BJ (cell line): ENCODE data around the gene RPL28. TPM values are rescaled to one million over a fixed set of nuclear protein-coding genes. Genes with fewer than 3 reads are reported as not detected.

ENCODE experiments used
- CTCF ChIA-PET: fragments of 350-600 bp; formaldehyde crosslinking; extraction: SDS; loops from one replicate; lab custom pipeline; 2021; ENCODE audit warnings: antibody characterized with exemption, inconsistent platforms; lab: Yijun Ruan, JAX
- POLR2A ChIA-PET: fragments of 300-600 bp; sonication (Branson Sonifier 250); formaldehyde crosslinking; extraction: SDS; loops from one replicate; lab custom pipeline; 2021; ENCODE audit warnings: antibody characterized with exemption; lab: Charles Lee
- DNase-seq: peaks from one replicate; pipeline ENCODE4 v3.0.0-alpha.2; 2011; ENCODE audit warnings: low read depth
- H3K27me3 ChIP-seq: 2 replicates; pipeline ENCODE4 v1.6.0; 2011; ENCODE audit warnings: low read length; ENCODE audit not compliant: control insufficient read depth, insufficient read depth
- H3K36me3 ChIP-seq: 2 replicates; pipeline ENCODE4 v1.5.1; 2011; ENCODE audit warnings: low read length; ENCODE audit not compliant: control insufficient read depth, insufficient read depth
- H3K4me3 ChIP-seq: 2 replicates; pipeline ENCODE4 v1.5.1; 2011; ENCODE audit warnings: low read depth, mild to moderate bottlenecking, control low read depth, low read length
- CTCF ChIP-seq: IDR thresholded peaks from 2 replicates; pipeline ENCODE4 v1.5.1; 2011; ENCODE audit warnings: low read depth, mild to moderate bottlenecking, control low read depth, inconsistent platforms, low read length, moderate library complexity; ENCODE audit not compliant: insufficient read depth
- polyA plus RNA-seq: library from polyadenylated mRNA; depleted of rRNA; stranded (reverse); fragments of >200 nt; gene quantifications from 2 replicates; pipeline ENCODE4 v1.2.3, GENCODE V29; 2011

Gene RPL28
- polyA plus RNA-seq, 1 experiment = 838 TPM

GRCh38 chr19:55358943-55359908 is 26.5 kb upstream of the RPL28 start:
- Histone ChIP-seq H3K36me3 (no peaks in the 10 kb centered on the region), H3K4me3 (no peak overlapping the region), H3K27me3 (peaks cover 14% of the 10 kb centered on the region)
- no peak for DNase-seq
- ChIA-PET CTCF (interaction anchor here (1.7 kb wide), 1 partner anchor 9 kb away, joined by 3 read pairs; no protein-coding TSS in a partner anchor), POLR2A (no interaction called here)
- TF ChIP-seq CTCF = no peak

- no peak for DNase-seq
- no peak for TF ChIP-seq CTCF
- ChIA-PET POLR2A (no interaction called here), CTCF (interaction anchor here (1.7 kb wide), 1 partner anchor 11 kb away, joined by 3 read pairs; no protein-coding TSS in a partner anchor)
- Histone ChIP-seq H3K36me3 (no peaks in the 10 kb centered on the region; the same call in 1 of the 2 replicates), H3K27me3 (peaks cover 5% of the 10 kb centered on the region), H3K4me3 (no peak overlapping the region)
Measured at GRCh38 chr19:55360902-55361301, 24.8 kb upstream of the RPL28 start.

- Histone ChIP-seq H3K4me3 (no peak overlapping the region), H3K27me3 (no peaks in the 10 kb centered on the region), H3K36me3 (no peaks in the 10 kb centered on the region; the same call in 1 of the 2 replicates)
- POLR2A ChIA-PET = interaction anchor here (0.6 kb wide), 1 partner anchor 43 kb away, joined by 6 read pairs; no protein-coding TSS in a partner anchor
- CTCF ChIA-PET = no interaction called here
- no peak for DNase-seq
- TF ChIP-seq CTCF = no peak
Measured at GRCh38 chr19:55362174-55362989, 23.4 kb upstream of the RPL28 start.

GRCh38 chr19:55362990-55363716 is 22.6 kb upstream of the RPL28 start, which contains the start of gene GARIN5B:
Gene GARIN5B, minus strand, starts transcription at chr19:55363260. Its CDS starts 194 bp downstream, at chr19:55363066.
- no peak for DNase-seq
- POLR2A ChIA-PET = interaction anchor here (0.6 kb wide), 1 partner anchor 42 kb away, joined by 6 read pairs; no protein-coding TSS in a partner anchor
- CTCF ChIA-PET = interaction anchor here (0.7 kb wide), 1 partner anchor 71 kb away, joined by 3 read pairs; no protein-coding TSS in a partner anchor
- TF ChIP-seq CTCF = no peak
- Histone ChIP-seq H3K4me3 (no peak within 1 kb of the TSS), H3K27me3 (no peaks in the 10 kb centered on the region), H3K36me3 (no peaks in the 10 kb centered on the region; the same call in 1 of the 2 replicates)
